Measurements from ENCODE around the gene SLIT3.
"Not testable (repeated sequence)": the region's sequence is repeated elsewhere in the genome, so short reads cannot be mapped to it uniquely, and the experiment has no call there.

Gene SLIT3

GRCh38 chr5:169219351-169219750 lies 81.6 kb downstream of the SLIT3 start:
- DNase-seq (ENCODE audit: low read depth): no peak

DNA sequence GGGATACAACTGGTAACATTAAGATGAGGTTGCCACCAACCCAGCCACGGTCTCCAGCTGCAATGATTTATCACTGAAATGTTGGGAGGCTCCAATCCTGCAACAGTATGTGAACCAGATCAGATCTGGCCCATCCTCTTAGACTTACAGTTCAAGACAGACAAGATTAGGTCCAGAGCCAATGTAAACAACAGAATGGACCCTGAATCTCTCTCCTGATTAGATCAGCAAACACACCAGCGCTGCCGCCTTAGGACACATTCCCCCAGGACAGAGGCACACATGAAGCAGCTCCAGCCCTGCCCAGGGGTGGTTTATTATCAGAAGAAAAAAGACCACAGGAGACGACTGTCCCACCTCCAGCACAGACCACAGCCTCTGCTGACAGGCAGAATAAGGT lies 82.1 kb downstream of the SLIT3 start:
- DNase-seq (ENCODE audit: low read depth): no peak

DNA sequence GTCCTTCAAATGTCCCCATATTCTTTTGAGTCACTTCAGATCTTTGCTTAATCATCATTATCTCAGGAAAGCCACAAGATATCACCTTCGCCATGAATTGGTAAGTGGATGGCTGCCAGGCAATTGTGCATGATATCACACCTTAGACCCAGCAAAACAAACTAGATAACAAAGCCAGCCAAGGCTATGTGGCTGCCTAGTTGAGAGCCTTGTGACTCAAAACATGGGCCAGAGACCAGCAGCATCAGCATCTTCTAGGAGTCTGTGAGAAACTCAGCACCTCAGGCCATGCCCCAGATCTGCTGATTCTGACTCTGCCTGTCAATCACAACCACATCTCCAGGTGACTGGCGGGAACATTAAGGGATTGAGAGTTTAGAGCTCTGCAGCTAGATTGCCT lies 82.8 kb downstream of the SLIT3 start:
- DNase-seq (ENCODE audit: low read depth): no peak

DNA sequence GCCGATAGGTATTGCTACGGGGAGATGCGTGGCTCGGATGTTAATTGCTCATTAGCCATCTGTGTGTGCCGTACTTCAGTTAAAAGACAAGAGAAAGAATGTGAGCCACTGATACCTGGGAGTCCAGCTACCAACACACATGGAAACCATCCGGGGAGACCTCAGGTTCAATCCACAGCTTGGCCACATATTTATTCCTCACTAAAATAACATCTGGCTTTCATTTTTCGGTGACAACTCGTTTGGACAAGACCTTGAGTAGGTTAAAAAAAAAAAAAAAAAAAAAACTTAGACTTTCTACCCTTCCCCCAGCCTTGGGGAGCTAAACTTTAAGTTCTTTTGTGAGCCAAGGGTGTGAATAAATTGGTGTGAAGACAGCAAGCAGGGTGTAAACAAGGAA lies 84.1 kb downstream of the SLIT3 start:
- DNase-seq (ENCODE audit: low read depth): no peak

DNA sequence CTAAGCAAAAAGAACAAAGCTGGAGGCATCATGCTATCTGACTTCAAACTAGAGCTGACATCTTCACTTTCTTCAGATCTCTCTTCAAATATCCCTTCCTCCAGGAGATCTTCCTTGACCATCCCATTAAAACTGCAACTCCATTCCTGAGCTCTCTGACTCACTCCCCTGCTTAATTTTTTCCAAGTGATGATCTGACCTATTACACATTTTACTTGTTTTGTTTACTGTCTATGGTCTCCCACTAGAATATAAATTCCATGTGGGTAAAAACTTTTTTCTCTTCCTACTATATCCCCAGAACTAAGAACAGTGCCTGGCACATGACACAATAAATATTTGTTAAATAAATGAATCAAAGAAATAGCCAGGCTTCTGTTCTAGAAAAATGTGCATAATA lies 87.5 kb downstream of the SLIT3 start:
- no peak for DNase-seq (ENCODE audit: low read depth)

- DNase-seq (ENCODE audit: low read depth): not testable (repeated sequence)
Observed at GRCh38 chr5:169211761-169212160, 89.2 kb downstream of the SLIT3 start.

GRCh38 chr5:169204788-169205400 lies 96.0 kb downstream of the SLIT3 start:
- DNase-seq (ENCODE audit: low read depth): no peak

GRCh38 chr5:169202969-169203368 lies 98.0 kb downstream of the SLIT3 start:
- DNase-seq (ENCODE audit: low read depth): no peak

- no peak for DNase-seq (ENCODE audit: low read depth)
Observed at GRCh38 chr5:169201597-169201996, 99.3 kb downstream of the SLIT3 start.

- DNase-seq (ENCODE audit: low read depth): no peak
Observed at GRCh38 chr5:169200125-169200778, 100.7 kb downstream of the SLIT3 start.

DNA sequence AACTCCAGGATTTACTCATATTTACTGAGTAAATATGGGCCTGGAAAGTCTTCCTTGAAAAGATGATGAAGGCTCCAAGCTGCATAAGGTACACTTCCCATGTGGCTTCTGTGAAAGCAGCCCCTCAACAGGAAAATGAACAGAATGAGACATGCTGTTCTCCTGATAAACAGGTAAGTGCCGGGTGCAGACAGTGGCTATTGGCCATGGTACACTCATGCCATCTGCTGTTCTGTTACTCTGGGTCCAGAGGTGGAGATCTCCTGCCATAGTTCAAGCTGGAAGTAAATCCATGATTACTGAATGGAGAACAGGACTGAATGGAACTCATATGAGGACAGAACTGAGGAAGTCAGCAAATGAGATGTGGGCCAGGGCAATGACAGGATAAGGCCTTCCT lies 103.6 kb downstream of the SLIT3 start:
- no peak for DNase-seq (ENCODE audit: low read depth)

GRCh38 chr5:169196059-169196458 lies 104.9 kb downstream of the SLIT3 start:
- DNase-seq (ENCODE audit: low read depth): no peak

GRCh38 chr5:169195601-169196000 lies 105.3 kb downstream of the SLIT3 start:
- DNase-seq (ENCODE audit: low read depth): no peak

- DNase-seq (ENCODE audit: low read depth): no peak
Observed at GRCh38 chr5:169192536-169192935, 108.4 kb downstream of the SLIT3 start.

DNA sequence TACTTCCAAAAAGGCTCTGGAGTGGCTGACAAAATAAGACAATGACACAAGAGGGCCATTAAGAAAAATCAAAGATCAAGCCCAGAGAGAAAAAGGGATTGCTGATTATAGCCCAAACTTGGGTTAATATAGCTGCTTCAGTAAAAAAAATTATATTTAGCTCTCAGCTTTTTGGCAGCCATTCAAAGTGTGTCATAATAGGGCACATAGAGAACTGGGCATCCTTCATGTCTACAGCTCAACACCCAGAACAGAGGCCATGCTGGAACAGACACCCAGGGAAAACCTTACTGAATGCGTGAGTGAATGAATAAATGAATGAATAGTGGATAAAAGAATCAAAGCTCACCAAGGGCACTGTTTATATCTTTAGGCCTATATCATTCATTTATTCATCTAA lies 110.1 kb downstream of the SLIT3 start:
- no peak for DNase-seq (ENCODE audit: low read depth)

DNA sequence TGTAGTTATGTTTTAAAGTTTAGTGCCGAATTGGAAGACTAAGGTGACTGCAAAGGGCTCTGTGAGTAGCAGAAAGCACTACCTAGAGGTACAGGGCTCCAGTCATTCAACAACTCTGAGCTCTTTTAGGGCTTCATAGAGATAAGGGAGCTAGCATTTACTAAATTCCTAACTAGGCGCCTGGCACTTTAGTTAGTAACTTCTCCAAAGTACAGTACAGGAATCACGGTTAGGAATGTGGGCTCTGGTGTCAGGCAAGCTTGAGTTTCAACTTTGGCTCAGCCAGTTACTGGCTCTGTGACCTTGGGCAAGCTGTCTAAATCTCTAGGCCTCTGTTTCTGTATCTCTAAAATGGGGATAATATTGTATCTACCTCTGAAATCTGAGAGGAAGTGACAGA lies 115.3 kb downstream of the SLIT3 start:
- DNase-seq (ENCODE audit: low read depth): no peak

DNA sequence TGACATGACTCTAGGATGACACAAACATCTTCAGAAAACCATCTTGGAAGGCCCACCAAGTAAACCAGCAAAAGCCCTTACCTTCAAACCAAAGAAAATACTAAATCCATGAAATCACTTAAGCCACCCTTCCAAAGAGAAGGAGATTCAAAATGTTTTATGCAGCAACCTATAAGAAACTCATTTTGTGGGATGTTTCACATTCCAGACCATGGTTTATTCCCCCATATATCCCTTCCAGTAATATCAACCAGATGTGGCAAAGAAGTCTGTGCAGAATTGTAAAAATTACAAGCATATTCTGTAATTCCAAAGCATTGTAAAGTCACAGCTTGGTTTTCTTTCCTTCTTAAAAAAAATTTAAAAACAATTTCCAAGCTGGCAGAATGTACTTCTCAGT lies 117.4 kb downstream of the SLIT3 start:
- no peak for DNase-seq (ENCODE audit: low read depth)

- no peak for DNase-seq (ENCODE audit: low read depth)
Observed at GRCh38 chr5:169182797-169183196, 118.1 kb downstream of the SLIT3 start.

DNA sequence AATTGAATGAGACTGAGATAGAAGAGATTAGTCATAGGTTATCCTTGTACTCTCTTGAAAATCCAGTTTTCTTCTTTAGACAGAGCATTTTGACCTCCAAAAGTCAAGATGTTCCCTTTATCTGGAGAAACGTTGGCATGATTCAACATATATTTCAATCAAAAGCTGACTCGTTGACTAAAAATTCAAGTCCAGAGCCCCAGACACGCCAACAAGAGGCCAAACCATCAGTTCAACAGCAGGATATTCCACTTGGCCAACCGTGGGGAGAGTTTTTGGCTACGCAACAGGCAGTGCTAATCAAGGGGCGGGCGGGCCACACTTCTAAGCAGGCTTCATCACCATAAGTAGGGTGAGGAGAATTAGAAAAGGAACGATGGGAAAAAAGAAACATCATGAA lies 119.1 kb downstream of the SLIT3 start:
- DNase-seq (ENCODE audit: low read depth): no peak

DNA sequence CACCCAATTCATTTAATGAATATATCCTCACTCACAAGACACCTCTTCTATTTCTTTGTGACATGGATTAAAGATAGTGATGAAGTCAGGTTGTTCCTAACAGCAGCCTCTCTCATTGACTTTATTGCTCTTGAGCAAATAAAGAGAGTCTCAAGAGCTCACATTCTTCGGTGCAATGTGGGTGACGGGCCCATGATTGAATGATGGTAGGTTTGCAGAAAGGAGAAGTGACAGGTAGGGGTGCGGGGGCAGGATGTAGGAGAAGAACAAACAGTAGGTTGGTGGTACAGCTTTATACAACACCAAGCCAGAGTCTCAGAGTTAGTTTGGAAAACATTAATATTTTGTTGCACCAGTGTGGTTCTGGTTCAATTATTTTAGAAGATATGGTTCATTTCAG lies 122.2 kb downstream of the SLIT3 start:
- DNase-seq (ENCODE audit: low read depth): no peak

- DNase-seq (ENCODE audit: low read depth): no peak
Observed at GRCh38 chr5:169178274-169178673, 122.7 kb downstream of the SLIT3 start.

GRCh38 chr5:169176709-169177694 lies 123.9 kb downstream of the SLIT3 start:
- no peak for DNase-seq (ENCODE audit: low read depth)

DNA sequence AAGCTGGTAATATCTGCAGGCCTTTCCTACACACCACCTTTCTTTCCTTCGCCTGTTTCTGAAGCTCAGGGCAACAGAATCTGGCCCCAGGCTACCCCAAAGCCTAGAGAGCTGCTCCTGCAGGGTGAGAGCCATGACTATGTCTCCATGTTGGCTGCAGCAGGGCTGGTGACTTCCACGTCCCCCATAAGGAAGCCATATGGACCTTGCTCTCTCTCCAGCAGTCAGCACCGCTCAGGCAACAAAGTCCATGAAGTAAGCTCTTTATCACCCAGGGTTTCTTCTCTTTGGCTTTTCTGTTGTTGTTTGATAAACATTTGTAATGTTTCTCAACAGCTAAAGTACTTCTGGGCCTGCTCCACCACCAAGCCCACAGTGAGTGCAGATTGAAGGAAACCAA lies 125.2 kb downstream of the SLIT3 start:
- DNase-seq (ENCODE audit: low read depth): no peak
